ENCODE results near the gene OR9A2.

Gene OR9A2

DNA sequence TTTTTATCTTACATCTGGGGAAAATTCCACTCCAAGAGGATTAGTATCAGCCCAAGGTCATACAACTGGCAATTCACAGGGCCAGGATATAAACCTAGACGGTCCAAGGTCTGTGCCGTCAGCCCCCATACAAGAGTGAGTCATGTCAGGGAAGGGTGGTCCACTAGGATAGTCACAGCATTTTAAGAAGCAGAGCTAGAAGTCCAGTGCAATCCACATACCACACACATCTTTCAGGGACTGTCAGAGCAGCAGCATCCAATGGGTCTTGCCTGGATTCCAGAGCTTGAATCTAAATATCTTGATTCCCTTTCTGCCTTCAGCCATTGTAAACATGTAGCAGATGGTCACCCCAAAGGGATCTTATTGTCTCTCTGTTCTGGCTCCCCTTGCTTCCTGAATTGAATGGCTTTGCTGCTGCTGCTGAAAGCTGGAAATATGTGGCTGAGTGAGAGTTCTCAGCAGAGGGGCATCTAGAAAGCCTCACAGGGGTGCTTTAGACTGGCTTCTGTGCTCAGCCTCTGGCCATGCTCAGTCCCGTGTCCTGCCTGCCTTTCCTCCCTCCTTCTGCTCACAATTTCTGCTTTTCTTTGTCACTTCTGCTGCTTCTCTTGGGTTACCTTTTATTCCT is 15.3 kb upstream of the OR9A2 start:
- Histone ChIP-seq H3K27ac (ENCODE audit: low read length) (no peak overlapping the region), H3K9me3 (ENCODE audit: insufficient read depth, low read length) (no peaks in the 10 kb centered on the region), H3K4me3 (ENCODE audit: low read length) (no peak overlapping the region), H3K36me3 (replicated peaks; ENCODE audit: low read depth, low read length) (no peaks in the 10 kb centered on the region), H3K4me2 (ENCODE audit: low read length) (no peak overlapping the region), H2AFZ (ENCODE audit: low read depth, low read length) (no peak overlapping the region), H3K79me2 (ENCODE audit: low read length) (no peaks in the 10 kb centered on the region), H3K27me3 (ENCODE audit: low read depth, low read length) (peaks cover 4% of the 10 kb centered on the region; the same call in 1 of the 2 replicates), H3K4me1 (ENCODE audit: low read length) (peaks cover 12% of the 10 kb centered on the region), H4K20me1 (ENCODE audit: insufficient read depth, low read length) (no peaks in the 10 kb centered on the region), H3K9ac (ENCODE audit: low read length) (no peak overlapping the region)
- TF ChIP-seq, protein P1, sequence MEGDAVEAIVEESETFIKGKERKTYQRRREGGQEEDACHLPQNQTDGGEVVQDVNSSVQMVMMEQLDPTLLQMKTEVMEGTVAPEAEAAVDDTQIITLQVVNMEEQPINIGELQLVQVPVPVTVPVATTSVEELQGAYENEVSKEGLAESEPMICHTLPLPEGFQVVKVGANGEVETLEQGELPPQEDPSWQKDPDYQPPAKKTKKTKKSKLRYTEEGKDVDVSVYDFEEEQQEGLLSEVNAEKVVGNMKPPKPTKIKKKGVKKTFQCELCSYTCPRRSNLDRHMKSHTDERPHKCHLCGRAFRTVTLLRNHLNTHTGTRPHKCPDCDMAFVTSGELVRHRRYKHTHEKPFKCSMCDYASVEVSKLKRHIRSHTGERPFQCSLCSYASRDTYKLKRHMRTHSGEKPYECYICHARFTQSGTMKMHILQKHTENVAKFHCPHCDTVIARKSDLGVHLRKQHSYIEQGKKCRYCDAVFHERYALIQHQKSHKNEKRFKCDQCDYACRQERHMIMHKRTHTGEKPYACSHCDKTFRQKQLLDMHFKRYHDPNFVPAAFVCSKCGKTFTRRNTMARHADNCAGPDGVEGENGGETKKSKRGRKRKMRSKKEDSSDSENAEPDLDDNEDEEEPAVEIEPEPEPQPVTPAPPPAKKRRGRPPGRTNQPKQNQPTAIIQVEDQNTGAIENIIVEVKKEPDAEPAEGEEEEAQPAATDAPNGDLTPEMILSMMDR (IDR thresholded peaks at IDR 0.05; ENCODE audit: low read depth, low read length), result no peak

DNA sequence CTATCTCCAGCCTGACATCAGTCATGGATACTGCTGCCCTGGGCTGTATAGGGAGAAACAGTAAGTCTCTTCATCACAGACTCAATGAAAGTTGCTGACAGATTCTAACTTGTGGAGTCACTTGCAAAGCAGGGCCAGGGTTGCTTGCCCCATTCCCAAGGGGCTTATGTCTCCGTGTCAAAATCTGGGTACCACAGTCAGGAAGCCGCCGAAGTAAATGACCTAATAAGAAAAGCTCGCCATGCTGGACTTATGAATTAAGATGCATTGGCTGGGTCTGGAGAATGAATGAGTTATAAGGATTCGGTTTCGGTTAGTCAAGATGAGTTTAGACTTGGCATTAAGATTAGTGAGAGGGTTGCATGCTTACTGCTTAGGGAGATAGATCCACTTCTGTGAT is 14.4 kb upstream of the OR9A2 start:
- H3K27me3 ChIP-seq (ENCODE audit: low read depth, low read length), result peaks cover 4% of the 10 kb centered on the region; the same call in 1 of the 2 replicates
- no peaks in the 10 kb centered on the region for H4K20me1 ChIP-seq (ENCODE audit: insufficient read depth, low read length)
- no peak overlapping the region for H3K9ac ChIP-seq (ENCODE audit: low read length)
- H3K4me3 ChIP-seq (ENCODE audit: low read length), result no peak overlapping the region
- H3K4me2 ChIP-seq (ENCODE audit: low read length), result no peak overlapping the region
- no peaks in the 10 kb centered on the region for H3K79me2 ChIP-seq (ENCODE audit: low read length)
- no peaks in the 10 kb centered on the region for H3K9me3 ChIP-seq (ENCODE audit: insufficient read depth, low read length)
- no peaks in the 10 kb centered on the region for H3K36me3 ChIP-seq (replicated peaks; ENCODE audit: low read depth, low read length)
- TF ChIP-seq, protein P1 (IDR thresholded peaks at IDR 0.05; ENCODE audit: low read depth, low read length), result no peak
- TF ChIP-seq EZH2phosphoT487 (IDR thresholded peaks at IDR 0.05; ENCODE audit: low read depth), result no peak
- H3K27ac ChIP-seq (ENCODE audit: low read length), result no peak overlapping the region
- peaks cover 8% of the 10 kb centered on the region; the same call in 1 of the 2 replicates for H3K4me1 ChIP-seq (ENCODE audit: low read length)
- H2AFZ ChIP-seq (ENCODE audit: low read depth, low read length), result no peak overlapping the region

DNA sequence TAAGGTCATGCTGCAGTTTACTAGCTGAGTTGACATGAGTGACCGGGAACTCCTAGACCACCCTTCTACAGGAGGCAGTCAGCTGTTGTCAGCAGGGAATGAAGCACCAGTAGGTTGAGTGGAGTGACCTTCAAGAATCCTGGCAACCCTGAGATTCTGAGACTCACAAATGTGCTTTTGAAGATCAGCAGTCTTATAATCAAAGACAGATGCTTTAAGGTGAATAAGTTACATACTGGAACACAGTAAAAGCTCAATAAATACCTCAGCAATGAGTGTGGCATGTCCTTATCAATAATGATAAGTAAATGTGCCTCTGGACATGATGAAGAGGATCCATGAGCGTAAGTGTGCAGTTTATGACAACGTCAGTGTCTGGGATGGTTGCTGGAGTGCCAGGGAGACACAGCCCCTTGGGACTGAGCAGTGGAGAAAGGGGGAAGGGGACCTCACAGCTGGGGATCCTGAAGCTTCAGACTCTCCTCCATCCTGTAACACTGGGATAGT is 13.3 kb upstream of the OR9A2 start:
- no peak overlapping the region for H2AFZ ChIP-seq (ENCODE audit: low read depth, low read length)
- H3K36me3 ChIP-seq (replicated peaks; ENCODE audit: low read depth, low read length), result no peaks in the 10 kb centered on the region
- no peak overlapping the region for H3K4me2 ChIP-seq (ENCODE audit: low read length)
- no peak for TF ChIP-seq EZH2phosphoT487 (IDR thresholded peaks at IDR 0.05; ENCODE audit: low read depth)
- TF ChIP-seq, protein P1 (IDR thresholded peaks at IDR 0.05; ENCODE audit: low read depth, low read length), result no peak
- no peak overlapping the region for H3K9ac ChIP-seq (ENCODE audit: low read length)
- H3K9me3 ChIP-seq (ENCODE audit: insufficient read depth, low read length), result no peaks in the 10 kb centered on the region
- H3K4me1 ChIP-seq (ENCODE audit: low read length), result peaks cover 8% of the 10 kb centered on the region; the same call in 1 of the 2 replicates
- no peaks in the 10 kb centered on the region for H3K79me2 ChIP-seq (ENCODE audit: low read length)
- no peak overlapping the region for H3K4me3 ChIP-seq (ENCODE audit: low read length)
- H3K27me3 ChIP-seq (ENCODE audit: low read depth, low read length), result peaks cover 4% of the 10 kb centered on the region; the same call in 1 of the 2 replicates
- H3K27ac ChIP-seq (ENCODE audit: low read length), result no peak overlapping the region
- no peaks in the 10 kb centered on the region for H4K20me1 ChIP-seq (ENCODE audit: insufficient read depth, low read length)

DNA sequence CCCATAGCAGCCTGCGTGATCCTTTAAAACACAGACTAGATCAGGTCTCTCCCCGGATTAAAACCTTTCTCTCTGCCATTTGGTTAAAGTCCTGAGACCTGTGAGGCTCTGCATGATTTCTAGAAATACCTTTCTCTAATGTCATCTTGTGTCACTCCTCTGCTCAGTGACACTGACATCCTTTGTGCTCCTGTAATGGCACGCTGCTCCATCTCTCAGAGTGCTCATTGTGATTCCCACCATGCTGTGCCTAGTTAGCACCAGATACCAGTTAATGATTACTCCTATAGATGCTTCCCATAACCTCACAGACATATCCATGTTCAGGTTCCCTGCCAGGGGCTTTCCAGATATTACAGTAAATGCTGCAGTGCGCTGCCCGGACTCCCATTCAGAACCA is 11.7 kb upstream of the OR9A2 start:
- no peak overlapping the region for H2AFZ ChIP-seq (ENCODE audit: low read depth, low read length)
- peaks cover 4% of the 10 kb centered on the region; the same call in 1 of the 2 replicates for H3K27me3 ChIP-seq (ENCODE audit: low read depth, low read length)
- TF ChIP-seq, protein P1 (IDR thresholded peaks at IDR 0.05; ENCODE audit: low read depth, low read length), result no peak
- TF ChIP-seq EZH2phosphoT487 (IDR thresholded peaks at IDR 0.05; ENCODE audit: low read depth), result no peak

More for the DNA sequence above, 11.7 kb upstream of the OR9A2 start:
- no peak overlapping the region for H3K27ac ChIP-seq (ENCODE audit: low read length)
- H3K9ac ChIP-seq (ENCODE audit: low read length), result no peak overlapping the region
- no peak overlapping the region for H3K4me2 ChIP-seq (ENCODE audit: low read length)
- H3K36me3 ChIP-seq (replicated peaks; ENCODE audit: low read depth, low read length), result no peaks in the 10 kb centered on the region
- no peaks in the 10 kb centered on the region for H3K79me2 ChIP-seq (ENCODE audit: low read length)
- no peaks in the 10 kb centered on the region for H4K20me1 ChIP-seq (ENCODE audit: insufficient read depth, low read length)
- H3K9me3 ChIP-seq (ENCODE audit: insufficient read depth, low read length), result no peaks in the 10 kb centered on the region
- H3K4me1 ChIP-seq (ENCODE audit: low read length), result peaks cover 6% of the 10 kb centered on the region; the same call in 1 of the 2 replicates
- H3K4me3 ChIP-seq (ENCODE audit: low read length), result no peak overlapping the region

Data from OCI-LY3 (cell line).